ENCODE measurements around the gene SMURF2.

SMURF2 gene

DNA sequence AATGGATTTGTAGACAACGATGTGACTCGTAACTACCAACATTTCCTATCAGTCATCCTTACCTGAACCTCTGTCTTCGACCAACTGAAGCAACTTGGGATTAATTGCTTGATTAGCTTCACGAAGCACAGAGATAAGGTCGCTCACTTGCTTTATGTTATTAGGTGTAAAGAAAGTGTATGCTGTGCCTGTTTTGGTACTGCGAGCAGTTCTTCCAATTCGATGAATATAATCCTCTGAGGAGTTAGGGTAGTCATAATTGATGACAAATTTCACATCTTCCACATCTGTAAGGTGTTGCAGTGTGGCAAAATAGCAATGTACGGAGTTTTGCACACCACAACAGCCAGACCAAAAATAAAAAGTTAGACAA lies 161.6 kb downstream of the SMURF2 start:
- DNase-seq, result no peak

DNA sequence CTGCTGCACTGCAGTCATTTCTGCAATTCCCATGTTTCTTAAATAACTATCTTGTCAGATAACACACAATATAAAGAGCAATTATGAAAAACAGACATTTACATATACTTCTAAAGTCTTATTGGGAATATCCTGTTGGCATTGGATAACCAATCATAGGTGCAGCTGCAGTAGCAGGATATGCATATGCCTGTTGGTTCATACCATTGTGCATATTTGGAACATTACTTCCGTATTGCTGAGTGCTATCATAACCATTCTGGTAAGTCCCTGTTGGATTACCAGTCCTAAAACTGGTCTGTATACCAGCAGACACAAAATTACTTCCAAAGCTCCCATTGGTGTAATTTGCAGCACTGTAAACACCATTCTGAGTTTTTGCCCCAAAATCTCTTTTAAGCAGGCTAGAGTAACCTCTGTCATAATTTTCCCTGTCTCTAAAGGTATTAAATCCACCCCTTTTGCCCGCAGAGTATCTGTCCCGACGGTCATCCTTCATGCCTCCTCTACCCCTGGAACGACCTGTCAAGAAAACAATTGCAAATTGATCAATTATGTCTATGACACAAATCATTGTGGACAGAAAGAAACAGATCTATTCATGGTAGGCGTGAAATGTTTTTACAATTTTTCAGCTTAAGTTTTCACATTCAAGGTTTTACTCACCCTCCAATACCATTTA lies 162.2 kb downstream of the SMURF2 start:
- DNase-seq, result no peak

- no peak for DNase-seq
Measured at GRCh38 chr17:64498308-64499203, 163.6 kb downstream of the SMURF2 start.

DNA sequence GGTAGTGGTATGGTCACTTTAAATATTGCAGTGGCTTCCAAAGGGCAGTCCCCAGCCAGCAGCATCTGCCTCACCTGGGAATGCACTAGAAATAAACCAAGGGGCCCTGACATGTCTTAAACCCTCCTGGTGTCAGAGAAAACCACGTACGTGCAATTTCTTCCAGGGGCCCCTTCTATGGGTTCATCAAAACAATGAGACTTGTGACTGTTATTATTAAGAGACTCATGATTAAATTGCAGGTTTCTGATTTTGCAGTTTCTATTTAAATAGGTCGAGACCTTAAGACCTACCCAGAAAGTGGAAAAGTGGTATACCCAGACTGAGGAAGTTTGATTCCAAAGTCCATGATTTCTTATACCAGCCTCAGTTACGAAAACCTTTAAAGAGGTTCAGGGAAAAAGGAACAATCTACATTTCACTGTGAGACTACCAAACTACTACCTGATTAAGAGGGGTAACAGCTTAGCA lies 164.5 kb downstream of the SMURF2 start:
- DNase-seq, result no peak

DNA sequence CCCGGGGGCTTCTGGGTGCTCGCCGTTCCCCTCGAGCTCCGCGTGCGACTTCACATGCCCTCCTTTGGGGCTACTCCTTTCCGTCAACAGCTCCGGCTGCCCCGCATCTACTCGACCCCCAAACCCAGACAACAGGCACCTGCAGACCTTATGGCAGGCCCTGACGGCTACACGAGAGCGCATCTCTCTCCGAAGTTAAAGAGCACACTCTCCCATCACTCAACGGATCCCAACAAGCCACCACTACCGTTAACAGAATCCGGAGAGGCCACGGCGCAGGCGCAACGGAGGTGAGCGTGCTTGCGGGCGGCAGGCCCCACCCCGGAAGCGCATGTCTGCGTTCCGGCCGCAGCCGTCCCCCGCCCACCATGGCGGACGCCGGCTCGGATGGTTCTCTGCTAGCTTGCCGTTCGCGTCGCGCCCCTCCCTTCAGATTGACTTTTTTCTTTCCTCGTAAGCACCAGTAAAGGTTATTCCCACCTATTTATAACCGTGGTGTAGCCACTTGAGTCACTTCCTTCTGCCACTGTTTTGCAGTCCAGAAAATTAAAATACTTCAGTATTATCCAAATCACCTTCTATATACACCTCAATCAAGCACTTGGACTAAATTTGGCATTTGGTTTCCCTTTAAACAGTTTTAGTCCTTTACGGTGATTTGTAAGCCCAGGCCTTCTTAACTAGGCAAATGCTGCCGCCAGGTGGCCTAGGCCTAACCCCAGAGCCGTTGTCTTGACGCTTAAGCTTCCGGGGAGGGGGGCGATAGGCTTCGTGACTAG lies 165.1 kb downstream of the SMURF2 start, which contains the start of gene POLG2:
Gene POLG2 (minus strand): TSS at position 269 of the 779 bp plus-strand sequence. CDS start 86 bp downstream, at position 183.
- peak; percentile 95 for DNase-seq

GRCh38 chr17:64496348-64496785 lies 165.7 kb downstream of the SMURF2 start:
- DNase-seq, result no peak

Measured in activated naive CD4-positive, alpha-beta T cell treated with anti-CD3 and anti-CD28 coated beads, Interleukin-2, amount 50 U/mL, for 16 hours (primary cell).